ES-I3 (cell line): ENCODE data around the gene PANX2.
"Not testable (repeated sequence)": the region's sequence is repeated elsewhere in the genome, so short reads cannot be mapped to it uniquely, and the experiment has no call there.

Experiments
- H3K36me3 ChIP-seq: 2 replicates; pipeline ENCODE4 v1.6.1; 2013; ENCODE audit warnings: mild to moderate bottlenecking, low read length, control low read depth, moderate library complexity; ENCODE audit not compliant: insufficient read depth
- H3K4me1 ChIP-seq: 2 replicates; pipeline ENCODE4 v1.6.1; 2013; ENCODE audit warnings: mild to moderate bottlenecking, control low read depth, low read length; ENCODE audit not compliant: insufficient read depth
- H3K9ac ChIP-seq: 2 replicates; pipeline ENCODE4 v1.6.1; 2013; ENCODE audit warnings: low read depth, mild to moderate bottlenecking, low read length, moderate library complexity
- H3K9me3 ChIP-seq: 2 replicates; pipeline ENCODE4 v1.6.1; 2013; ENCODE audit warnings: mild to moderate bottlenecking, low read length, moderate library complexity; ENCODE audit not compliant: control insufficient read depth, insufficient read depth

PANX2 gene

GRCh38 chr22:50201191-50202129, 30.9 kb downstream of the PANX2 start:
- Histone ChIP-seq H3K9ac (peak overlapping the region; percentile 87), H3K36me3 (no peaks in the 10 kb centered on the region), H3K9me3 (no peaks in the 10 kb centered on the region), H3K4me1 (no peaks in the 10 kb centered on the region)

- peak overlapping the region; percentile 87; the same call in 1 of the 2 replicates for H3K9ac ChIP-seq
- no peaks in the 10 kb centered on the region for H3K4me1 ChIP-seq
- H3K36me3 ChIP-seq, result no peaks in the 10 kb centered on the region
- H3K9me3 ChIP-seq, result no peaks in the 10 kb centered on the region
Observed at GRCh38 chr22:50202130-50202666, 31.7 kb downstream of the PANX2 start.

GRCh38 chr22:50203288-50203687, 32.8 kb downstream of the PANX2 start:
- Histone ChIP-seq H3K4me1 (no peaks in the 10 kb centered on the region), H3K9me3 (no peaks in the 10 kb centered on the region), H3K36me3 (no peaks in the 10 kb centered on the region), H3K9ac (no peak overlapping the region)

- no peaks in the 10 kb centered on the region for H3K9me3 ChIP-seq
- no peak overlapping the region for H3K9ac ChIP-seq
- no peaks in the 10 kb centered on the region for H3K36me3 ChIP-seq
- H3K4me1 ChIP-seq, result no peaks in the 10 kb centered on the region
Observed at GRCh38 chr22:50204571-50204970, 34.0 kb downstream of the PANX2 start.

- H3K9me3 ChIP-seq, H3K4me1 ChIP-seq, H3K36me3 ChIP-seq, H3K9ac ChIP-seq: not testable (repeated sequence)
Observed at GRCh38 chr22:50204998-50205397, 34.5 kb downstream of the PANX2 start.

- H3K36me3 ChIP-seq, result peaks cover 4% of the 10 kb centered on the region; the same call in 1 of the 2 replicates
- no peak overlapping the region for H3K9ac ChIP-seq
- no peaks in the 10 kb centered on the region for H3K4me1 ChIP-seq
Observed at GRCh38 chr22:50205781-50206569, 35.4 kb downstream of the PANX2 start.

DNA sequence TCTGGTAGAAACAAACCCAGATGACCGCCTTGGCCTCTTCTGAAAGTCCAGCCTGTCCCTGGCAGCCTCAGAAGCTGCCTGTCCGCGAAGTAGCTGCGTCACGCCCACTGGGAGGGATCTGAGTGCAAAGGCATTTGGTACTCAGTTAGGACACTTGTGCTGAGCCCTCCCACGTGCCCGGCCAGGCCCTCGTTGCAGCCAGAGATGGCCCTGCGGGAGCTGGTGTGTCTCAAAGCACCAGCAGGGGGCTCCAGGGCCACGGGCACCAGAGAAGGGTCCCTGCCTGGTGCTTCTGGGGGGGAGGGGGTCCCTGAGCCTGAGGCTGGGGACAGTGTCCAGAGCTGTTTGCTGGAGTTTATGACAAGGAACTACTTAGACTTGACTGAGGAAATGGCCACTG, 36.1 kb downstream of the PANX2 start:
- H3K9me3 ChIP-seq, result no peaks in the 10 kb centered on the region
- peaks cover 10% of the 10 kb centered on the region; the same call in 1 of the 2 replicates for H3K36me3 ChIP-seq
- no peak overlapping the region for H3K9ac ChIP-seq
- H3K4me1 ChIP-seq, result no peaks in the 10 kb centered on the region

More at GRCh38 chr22:50205781-50206569, 35.4 kb downstream of the PANX2 start:
- H3K9me3 ChIP-seq, result no peaks in the 10 kb centered on the region

- Histone ChIP-seq H3K4me1 (no peaks in the 10 kb centered on the region), H3K9ac (no peak overlapping the region), H3K36me3 (peaks cover 15% of the 10 kb centered on the region; the same call in 1 of the 2 replicates), H3K9me3 (no peaks in the 10 kb centered on the region)
Observed at GRCh38 chr22:50207383-50208140, 37.0 kb downstream of the PANX2 start.

- Histone ChIP-seq H3K9me3 (no peaks in the 10 kb centered on the region), H3K36me3 (peaks cover 15% of the 10 kb centered on the region; the same call in 1 of the 2 replicates), H3K9ac (no peak overlapping the region)
Observed at GRCh38 chr22:50208430-50208938, 38.0 kb downstream of the PANX2 start.

DNA sequence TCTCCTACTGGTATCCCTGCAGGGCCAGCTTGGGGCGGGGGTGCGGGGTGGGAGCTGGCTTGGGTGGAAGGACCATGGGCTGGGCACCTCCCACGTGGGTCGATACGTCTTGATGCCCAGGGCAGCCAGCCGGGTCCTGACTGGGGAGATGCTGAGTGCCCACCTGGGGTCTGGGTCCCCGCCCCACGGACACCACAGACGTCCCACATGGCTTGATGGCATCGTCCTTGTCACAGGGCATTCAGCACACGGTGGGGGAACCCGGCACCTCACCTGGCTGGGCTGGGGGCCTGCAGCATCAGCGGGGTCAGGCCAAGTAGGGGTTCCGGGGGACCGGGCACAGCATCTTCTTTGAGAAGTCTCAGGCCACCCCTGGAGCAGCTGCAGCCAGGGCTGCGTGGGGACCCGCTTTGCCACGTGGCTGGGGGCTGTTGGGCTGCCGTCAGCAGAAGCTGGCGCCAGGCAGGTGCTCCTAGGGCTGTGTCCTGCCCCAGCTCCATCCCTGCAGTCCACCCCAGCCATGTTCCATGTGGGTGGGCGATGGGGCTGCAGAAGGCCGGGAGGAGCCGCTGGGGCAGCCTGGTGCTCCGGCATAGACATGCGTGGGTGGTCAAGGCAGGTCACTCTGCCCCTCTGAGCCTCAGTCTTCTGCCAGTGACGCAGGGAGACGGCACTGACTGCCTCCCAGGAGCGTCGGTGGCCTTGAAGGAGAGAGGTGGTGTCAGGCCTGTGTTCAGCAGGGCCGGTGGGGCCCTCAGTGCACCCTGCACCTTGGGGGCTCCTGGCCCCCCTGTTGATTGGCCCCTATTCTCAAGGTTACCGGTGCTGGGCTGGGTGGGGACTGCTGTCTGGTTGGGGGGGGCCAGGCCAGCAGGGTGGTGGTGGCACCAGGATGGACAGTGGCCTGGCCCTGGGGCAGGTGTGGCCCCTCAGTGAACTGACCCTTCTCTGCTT, 38.7 kb downstream of the PANX2 start:
- no peaks in the 10 kb centered on the region for H3K9me3 ChIP-seq
- no peaks in the 10 kb centered on the region for H3K4me1 ChIP-seq
- peaks cover 15% of the 10 kb centered on the region; the same call in 1 of the 2 replicates for H3K36me3 ChIP-seq

More at GRCh38 chr22:50208430-50208938, 38.0 kb downstream of the PANX2 start:
- H3K4me1 ChIP-seq, result no peaks in the 10 kb centered on the region

DNA sequence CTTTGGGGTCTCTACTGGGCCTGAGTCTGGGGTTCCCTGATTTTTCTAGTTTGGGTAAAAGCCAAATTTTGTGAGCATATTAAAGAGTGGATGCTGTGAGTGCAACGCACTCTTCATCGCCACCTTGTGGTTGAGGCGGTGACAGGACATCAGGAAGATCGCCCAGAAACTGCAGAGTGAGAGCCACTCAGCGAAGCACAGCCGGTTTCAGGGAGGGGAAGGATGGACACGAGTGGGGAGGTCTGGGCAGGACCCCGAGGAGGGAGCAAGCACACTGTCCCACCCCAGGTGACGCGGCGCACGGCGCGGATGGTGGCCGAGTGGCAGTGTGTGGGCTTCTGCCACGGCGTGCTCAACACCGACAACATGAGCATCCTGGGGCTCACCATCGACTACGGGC, 39.4 kb downstream of the PANX2 start:
- Histone ChIP-seq H3K36me3 (peaks cover 15% of the 10 kb centered on the region; the same call in 1 of the 2 replicates), H3K9ac (no peak overlapping the region), H3K4me1 (no peaks in the 10 kb centered on the region)

More for the DNA sequence above, 38.7 kb downstream of the PANX2 start:
- no peak overlapping the region for H3K9ac ChIP-seq

DNA sequence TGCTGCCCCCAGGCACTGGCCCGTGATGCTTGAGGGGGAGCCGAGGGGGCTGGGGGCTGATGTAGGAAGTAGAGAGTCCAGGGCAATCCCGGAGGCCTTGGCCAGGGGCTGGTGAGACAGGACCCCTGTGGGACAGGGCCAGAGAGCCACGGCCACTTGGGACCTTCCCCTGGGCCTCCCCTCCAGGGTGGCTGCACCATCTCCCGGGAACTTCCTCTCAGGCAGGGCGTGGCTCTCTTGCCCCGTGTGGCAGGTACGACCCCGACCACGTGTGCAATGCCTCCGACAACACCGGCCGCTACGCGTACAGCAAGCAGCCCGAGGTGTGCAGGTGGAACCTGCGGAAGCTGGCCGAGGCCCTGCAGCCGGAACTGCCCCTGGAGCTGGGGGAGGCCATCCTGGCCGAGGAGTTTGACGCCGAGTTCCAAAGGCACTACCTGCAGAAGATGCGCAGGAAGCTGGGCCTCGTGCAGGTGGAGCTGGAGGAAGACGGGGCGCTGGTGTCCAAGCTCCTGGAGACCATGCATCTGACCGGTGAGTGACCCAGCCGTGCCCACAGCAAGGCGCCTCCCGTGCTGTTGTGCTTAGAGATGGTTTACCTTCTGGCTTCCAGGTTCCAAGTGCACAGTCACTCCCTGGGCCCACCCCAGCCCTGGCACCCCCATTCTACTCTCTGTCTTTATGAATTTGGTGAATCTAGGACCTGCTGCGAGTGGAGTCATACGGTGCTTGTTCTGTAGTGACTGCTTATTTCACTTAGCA, 40.0 kb downstream of the PANX2 start:
- Histone ChIP-seq H3K9me3 (no peaks in the 10 kb centered on the region), H3K9ac (no peak overlapping the region), H3K4me1 (no peaks in the 10 kb centered on the region), H3K36me3 (peaks cover 15% of the 10 kb centered on the region; the same call in 1 of the 2 replicates)

More for the DNA sequence above, 39.4 kb downstream of the PANX2 start:
- no peaks in the 10 kb centered on the region for H3K9me3 ChIP-seq
